Karpas-422 (cell line): ENCODE results near the gene JUND. TPM values are rescaled to one million over a fixed set of nuclear protein-coding genes. Genes with fewer than 3 reads are reported as not detected.

Experiments used
- DNase-seq: peaks from one replicate; pipeline ENCODE4 v3.0.0-alpha.2; 2015
- H2AFZ ChIP-seq: fragments of 200-600 bp; sonication (generic); 2 replicates; pipeline ENCODE4 v1.6.1; 2014; ENCODE audit warnings: antibody characterized with exemption, low read length, mixed read lengths
- H3K27ac ChIP-seq: fragments of 200-600 bp; sonication (generic); 2 replicates; pipeline ENCODE4 v1.5.1; 2014; ENCODE audit warnings: mild to moderate bottlenecking, low read length, moderate library complexity
- H3K27me3 ChIP-seq: fragments of 200-600 bp; sonication (generic); 2 replicates; pipeline ENCODE4 v1.6.1; 2014; ENCODE audit warnings: low read length, mixed read lengths
- H3K36me3 ChIP-seq: fragments of 200-600 bp; sonication (generic); 2 replicates; pipeline ENCODE4 v1.6.1; 2014; ENCODE audit warnings: low read length, mixed read lengths; ENCODE audit not compliant: insufficient read depth
- H3K4me1 ChIP-seq: fragments of 200-600 bp; sonication (generic); 2 replicates; pipeline ENCODE4 v1.6.1; 2014; ENCODE audit warnings: mild to moderate bottlenecking, low read length, mixed read lengths
- H3K4me2 ChIP-seq: fragments of 200-600 bp; sonication (generic); 2 replicates; pipeline ENCODE4 v1.6.1; 2014; ENCODE audit warnings: low read length, low read depth, mild to moderate bottlenecking; ENCODE audit not compliant: poor library complexity, severe bottlenecking
- H3K4me3 ChIP-seq: fragments of 200-600 bp; sonication (generic); 2 replicates; pipeline ENCODE4 v1.5.1; 2014; ENCODE audit warnings: mild to moderate bottlenecking, antibody characterized with exemption, low read length, mixed read lengths
- H3K79me2 ChIP-seq: fragments of 200-600 bp; sonication (generic); 2 replicates; pipeline ENCODE4 v1.6.1; 2014; ENCODE audit warnings: mild to moderate bottlenecking, low read length, mixed read lengths
- H3K9ac ChIP-seq: fragments of 200-600 bp; sonication (generic); 2 replicates; pipeline ENCODE4 v1.6.0; 2014; ENCODE audit warnings: low read length
- H3K9me2 ChIP-seq: fragments of 200-600 bp; sonication (generic), shearing (Covaris generic); replicated peaks from 2 replicates; pipeline ENCODE4 v1.6.0; 2014; ENCODE audit warnings: mild to moderate bottlenecking, low read length, moderate library complexity; ENCODE audit not compliant: insufficient read depth
- H3K9me3 ChIP-seq: fragments of 300-700, 200-600 bp; sonication (generic); 2 replicates; pipeline ENCODE4 v1.6.1; 2014; ENCODE audit warnings: low read length, mixed read lengths
- H4K20me1 ChIP-seq: fragments of 200-600 bp; sonication (generic); 2 replicates; pipeline ENCODE4 v1.6.1; 2014; ENCODE audit warnings: mild to moderate bottlenecking, antibody characterized with exemption, low read length, low read depth; ENCODE audit not compliant: insufficient read depth
- total RNA-seq: library from RNA; depleted of rRNA; stranded (reverse); fragments of >200 nt; shearing (Covaris generic); gene quantifications from 2 replicates; pipeline ENCODE4 v1.2.3, GENCODE V29; 2014; ENCODE audit warnings: low replicate concordance

JUND gene
- total RNA-seq, 1 experiment from 2014 or later, result 69.5 TPM

DNA sequence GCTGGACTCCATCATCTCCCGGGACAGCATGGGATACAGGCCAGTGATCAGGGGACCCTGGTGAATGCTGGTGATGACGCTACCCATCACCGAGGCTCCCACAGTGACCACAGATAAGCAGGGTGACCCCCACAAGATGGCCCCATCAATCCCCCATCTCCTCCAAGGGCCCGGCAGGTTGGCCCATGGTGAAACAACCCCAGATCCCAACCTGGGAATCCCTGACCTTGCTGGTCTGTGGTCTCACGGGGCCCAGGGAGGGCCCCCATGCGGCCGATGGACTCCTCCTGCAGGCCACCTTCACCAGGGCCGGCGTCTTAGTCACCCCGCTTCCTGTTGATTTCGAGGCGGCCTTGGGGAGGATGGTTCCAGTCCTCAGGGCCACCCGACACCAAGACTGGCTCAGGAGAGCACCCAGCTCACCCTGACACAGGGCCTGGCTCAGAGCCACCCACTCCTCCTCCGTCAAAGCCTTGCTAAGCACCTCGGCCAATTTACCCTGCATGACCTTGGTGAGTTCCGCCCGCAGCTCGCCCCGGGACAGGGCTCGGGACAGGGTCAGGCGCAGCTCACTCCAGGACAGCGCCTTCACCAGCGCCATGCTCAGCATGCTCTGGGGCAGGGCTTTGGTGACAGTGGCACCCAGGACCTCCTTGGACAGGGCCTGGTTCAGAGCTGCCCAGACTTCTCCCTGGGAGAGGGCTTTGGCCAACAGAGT, 17.1 kb downstream of the JUND start:
- Histone ChIP-seq H3K27ac (no peak overlapping the region), H3K4me3 (no peak overlapping the region), H2AFZ (no peak overlapping the region), H3K9ac (no peak overlapping the region), H3K36me3 (no peaks in the 10 kb centered on the region), H4K20me1 (peaks cover 9% of the 10 kb centered on the region; the same call in 1 of the 2 replicates), H3K79me2 (no peaks in the 10 kb centered on the region), H3K4me2 (no peak overlapping the region), H3K4me1 (no peaks in the 10 kb centered on the region), H3K27me3 (no peaks in the 10 kb centered on the region), H3K9me3 (no peaks in the 10 kb centered on the region), H3K9me2 (no peaks in the 10 kb centered on the region)
- no peak for DNase-seq

DNA sequence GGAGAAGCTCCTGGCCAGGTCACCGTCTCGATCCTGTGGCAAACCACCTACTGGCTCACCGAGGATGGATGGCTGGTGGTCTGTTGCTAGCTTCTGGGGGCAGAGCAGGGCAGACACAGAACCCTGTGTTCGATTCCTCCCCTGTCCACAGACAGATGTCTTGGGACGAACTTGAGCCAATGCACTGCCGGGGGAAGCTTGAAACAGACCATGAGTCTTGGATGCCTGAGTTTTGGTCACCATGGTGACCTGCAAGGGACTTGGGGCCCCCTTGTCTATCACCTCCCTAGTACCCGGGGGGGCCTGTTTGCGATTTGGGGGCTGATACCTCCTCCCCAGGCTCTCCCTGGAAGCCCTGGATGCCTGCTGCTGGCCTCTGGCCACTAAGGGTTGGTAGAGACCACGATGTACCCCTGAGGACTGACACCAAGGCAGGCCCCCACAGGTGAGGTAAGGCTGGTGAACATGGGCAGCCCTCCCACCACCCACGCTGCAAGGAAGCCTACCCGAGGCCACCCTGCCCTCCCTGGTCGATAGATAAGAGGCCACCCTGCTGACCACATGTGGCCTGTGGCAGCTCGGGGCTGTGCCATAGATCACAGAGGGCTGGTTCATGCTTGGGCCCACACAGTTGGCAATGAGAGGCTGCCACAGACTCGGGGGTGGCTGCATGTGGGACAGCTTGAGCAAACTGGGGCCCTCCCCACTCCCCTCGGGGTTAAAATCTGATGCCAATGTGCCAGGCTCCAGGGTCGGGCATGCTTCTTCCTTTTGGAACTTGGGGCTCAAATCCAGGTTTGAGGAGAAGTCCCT, 17.9 kb downstream of the JUND start:
- H3K9ac ChIP-seq, result no peak overlapping the region
- DNase-seq, result no peak
- H2AFZ ChIP-seq, result no peak overlapping the region
- H3K9me2 ChIP-seq, result no peaks in the 10 kb centered on the region
- no peak overlapping the region for H3K4me2 ChIP-seq
- no peaks in the 10 kb centered on the region for H3K4me1 ChIP-seq
- no peaks in the 10 kb centered on the region for H3K36me3 ChIP-seq
- H3K27me3 ChIP-seq, result no peaks in the 10 kb centered on the region
- H3K27ac ChIP-seq, result no peak overlapping the region
- H3K79me2 ChIP-seq, result no peaks in the 10 kb centered on the region
- no peak overlapping the region for H3K4me3 ChIP-seq
- peaks cover 9% of the 10 kb centered on the region; the same call in 1 of the 2 replicates for H4K20me1 ChIP-seq
- no peaks in the 10 kb centered on the region for H3K9me3 ChIP-seq

DNA sequence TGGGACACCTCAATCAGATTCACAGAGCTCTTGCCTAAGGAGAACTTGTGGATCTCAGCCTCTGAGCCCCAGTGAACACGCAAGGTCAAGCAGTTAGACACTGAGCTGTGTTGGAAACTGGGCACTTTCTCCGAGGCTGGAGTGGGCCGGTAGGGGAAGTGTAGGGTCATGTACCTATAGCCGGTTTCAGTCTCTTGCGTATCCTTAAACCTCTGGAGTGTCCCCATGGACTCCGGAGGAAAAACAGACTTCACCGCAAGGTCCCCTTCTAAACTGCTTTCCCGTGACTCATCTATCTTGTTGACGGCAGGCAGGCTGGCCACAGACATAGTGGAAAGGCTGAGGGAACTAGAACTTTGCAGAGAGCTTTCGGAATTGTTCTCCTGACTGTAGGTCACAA, 18.5 kb downstream of the JUND start:
- no peak overlapping the region for H2AFZ ChIP-seq
- no peak overlapping the region for H3K9ac ChIP-seq
- peaks cover 9% of the 10 kb centered on the region; the same call in 1 of the 2 replicates for H4K20me1 ChIP-seq
- H3K79me2 ChIP-seq, result no peaks in the 10 kb centered on the region
- H3K27ac ChIP-seq, result no peak overlapping the region
- no peak overlapping the region for H3K4me2 ChIP-seq
- H3K4me1 ChIP-seq, result no peaks in the 10 kb centered on the region
- H3K9me2 ChIP-seq, result no peaks in the 10 kb centered on the region
- DNase-seq, result no peak
- no peaks in the 10 kb centered on the region for H3K9me3 ChIP-seq
- H3K36me3 ChIP-seq, result no peaks in the 10 kb centered on the region
- H3K27me3 ChIP-seq, result no peaks in the 10 kb centered on the region
- H3K4me3 ChIP-seq, result no peak overlapping the region

DNA sequence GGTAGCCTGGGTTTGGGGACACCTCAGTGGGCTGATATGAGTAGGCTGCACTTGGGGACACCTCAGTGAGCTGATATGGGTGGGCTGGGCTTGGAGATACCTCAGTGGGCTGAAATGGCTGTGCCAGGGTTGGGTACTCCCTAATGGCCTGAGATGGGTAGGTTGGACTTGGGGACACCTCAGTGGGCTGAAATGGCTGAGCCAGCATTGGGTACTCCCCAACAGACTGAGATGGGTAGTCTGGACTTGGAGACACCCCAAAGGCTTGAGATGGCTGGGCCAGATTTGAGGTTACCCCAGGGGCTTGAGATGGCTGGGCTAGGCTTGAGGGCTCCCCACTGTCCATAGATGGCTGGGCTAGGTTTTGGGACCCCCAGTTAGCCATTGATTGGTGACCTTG, 19.3 kb downstream of the JUND start:
- Histone ChIP-seq H3K36me3 (no peaks in the 10 kb centered on the region), H4K20me1 (peaks cover 9% of the 10 kb centered on the region; the same call in 1 of the 2 replicates)
- DNase-seq, result no peak

DNA sequence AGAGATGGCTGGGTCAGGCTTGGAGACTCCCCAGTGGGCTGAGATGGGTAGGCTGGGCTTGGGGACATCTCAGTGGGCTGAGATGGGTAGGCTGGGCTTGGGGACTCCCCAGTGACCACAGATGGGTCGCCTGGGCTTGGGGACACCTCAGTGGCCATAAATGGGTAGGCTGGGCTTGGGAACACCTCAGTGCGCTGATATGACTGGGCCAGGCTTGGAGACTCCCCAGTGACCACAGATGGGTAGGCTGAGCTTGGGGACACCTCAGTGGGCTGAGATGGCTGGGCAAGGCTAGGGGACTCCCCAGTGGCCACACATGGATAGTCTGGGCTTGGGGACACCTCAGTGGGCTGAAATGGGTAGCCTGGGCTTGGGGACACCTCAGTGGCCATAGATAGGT, 19.9 kb downstream of the JUND start:
- Histone ChIP-seq H4K20me1 (peaks cover 12% of the 10 kb centered on the region; the same call in 1 of the 2 replicates), H3K4me1 (no peaks in the 10 kb centered on the region), H3K4me2 (no peak overlapping the region), H3K36me3 (no peaks in the 10 kb centered on the region), H3K9me2 (no peaks in the 10 kb centered on the region), H3K9me3 (no peaks in the 10 kb centered on the region), H2AFZ (no peak overlapping the region), H3K4me3 (no peak overlapping the region), H3K9ac (no peak overlapping the region), H3K27ac (no peak overlapping the region), H3K79me2 (no peaks in the 10 kb centered on the region), H3K27me3 (no peaks in the 10 kb centered on the region)
- no peak for DNase-seq

More for the DNA sequence above, 19.3 kb downstream of the JUND start:
- Histone ChIP-seq H3K79me2 (no peaks in the 10 kb centered on the region), H3K9me2 (no peaks in the 10 kb centered on the region), H3K27ac (no peak overlapping the region), H3K4me3 (no peak overlapping the region), H3K4me1 (no peaks in the 10 kb centered on the region), H3K27me3 (no peaks in the 10 kb centered on the region), H3K9me3 (no peaks in the 10 kb centered on the region), H3K4me2 (no peak overlapping the region), H2AFZ (no peak overlapping the region), H3K9ac (no peak overlapping the region)

DNA sequence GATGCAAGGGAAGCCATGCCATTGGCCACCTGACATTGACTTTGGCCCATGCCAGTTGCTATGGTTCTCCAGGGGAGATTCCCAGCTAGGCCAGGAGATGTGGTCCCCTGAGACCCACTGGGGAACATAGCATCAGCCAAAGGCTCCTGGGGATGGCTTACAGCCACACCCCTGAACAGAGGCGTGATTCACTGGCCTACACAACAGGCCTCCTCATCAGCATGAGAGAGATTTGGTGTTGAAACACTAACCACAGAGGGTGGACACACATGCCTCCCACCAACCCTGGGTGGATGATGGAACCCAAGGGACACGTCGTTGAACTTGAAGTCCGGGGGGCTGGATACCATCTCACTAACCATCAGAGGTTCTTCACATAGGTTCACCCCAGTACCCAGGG, 21.5 kb downstream of the JUND start:
- H3K9ac ChIP-seq, result no peak overlapping the region
- no peaks in the 10 kb centered on the region for H3K36me3 ChIP-seq
- no peaks in the 10 kb centered on the region for H3K9me3 ChIP-seq
- no peaks in the 10 kb centered on the region for H3K27me3 ChIP-seq
- no peak overlapping the region for H3K4me3 ChIP-seq
- H2AFZ ChIP-seq, result no peak overlapping the region
- no peak for DNase-seq
- H3K9me2 ChIP-seq, result no peaks in the 10 kb centered on the region
- H3K79me2 ChIP-seq, result no peaks in the 10 kb centered on the region
- no peak overlapping the region for H3K27ac ChIP-seq
- no peak overlapping the region for H3K4me2 ChIP-seq
- H4K20me1 ChIP-seq, result peaks cover 12% of the 10 kb centered on the region; the same call in 1 of the 2 replicates
- H3K4me1 ChIP-seq, result no peaks in the 10 kb centered on the region

DNA sequence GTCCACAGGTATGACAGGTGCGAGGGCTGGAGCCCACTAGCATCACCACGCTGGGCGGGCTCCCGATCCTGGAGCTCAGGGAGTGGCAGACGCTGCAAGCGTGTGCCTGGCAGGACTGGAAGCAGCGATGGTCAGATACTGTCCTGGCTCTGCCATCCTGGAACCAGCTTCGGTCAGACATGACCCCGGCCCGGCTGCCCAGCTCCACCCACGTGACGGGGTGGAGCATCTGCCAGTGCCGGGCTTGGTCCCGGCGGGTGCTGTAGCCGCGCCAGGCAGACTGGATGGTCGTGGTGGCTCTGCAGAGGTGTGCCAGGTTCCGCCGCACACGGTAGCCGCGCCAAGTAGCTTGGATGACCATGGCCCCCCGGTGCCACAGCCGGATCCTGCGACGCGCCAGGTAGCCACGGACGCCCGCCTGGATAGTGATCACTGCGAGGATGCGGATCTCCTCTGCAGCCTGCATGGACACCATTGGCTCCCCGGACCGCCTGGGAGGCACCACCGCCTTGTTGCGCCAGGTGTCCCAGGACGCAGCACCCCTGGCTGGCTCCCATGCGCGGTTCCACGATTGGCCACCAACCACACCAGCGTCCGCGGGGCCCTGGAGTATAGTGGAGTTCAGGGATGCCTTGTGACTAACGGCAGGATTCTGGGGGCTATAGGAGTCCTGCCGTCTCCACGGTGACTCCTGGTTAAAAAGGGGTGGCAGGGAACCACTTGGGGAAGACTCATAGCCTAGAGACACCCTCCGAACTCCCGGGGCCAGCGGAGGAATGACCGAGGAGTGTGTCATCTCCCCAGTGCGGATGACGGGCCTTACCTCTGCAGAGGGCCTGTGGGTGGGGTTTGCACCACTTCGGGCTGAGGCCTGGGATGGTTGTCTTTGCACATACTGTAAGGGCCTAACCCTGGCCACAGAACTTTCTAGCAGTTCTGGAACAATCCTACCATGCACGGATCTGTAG, 23.6 kb downstream of the JUND start:
- Histone ChIP-seq H4K20me1 (peaks cover 12% of the 10 kb centered on the region; the same call in 1 of the 2 replicates), H3K27me3 (no peaks in the 10 kb centered on the region), H2AFZ (no peak overlapping the region), H3K4me2 (no peak overlapping the region), H3K79me2 (no peaks in the 10 kb centered on the region), H3K4me1 (peaks cover 6% of the 10 kb centered on the region), H3K9ac (no peak overlapping the region), H3K9me2 (no peaks in the 10 kb centered on the region), H3K9me3 (no peaks in the 10 kb centered on the region), H3K36me3 (no peaks in the 10 kb centered on the region), H3K4me3 (no peak overlapping the region), H3K27ac (no peak overlapping the region)
- DNase-seq, result no peak
